GM21723 (cell line): ENCODE results near the gene PFDN2.

ENCODE experiments used
- ATAC-seq: cut with Tn5 transposase; IDR thresholded peaks from one replicate; pipeline ENCODE4 v1.9.1; 2021; ENCODE audit warnings: mild to moderate bottlenecking, moderate library complexity; ENCODE audit not compliant: unreplicated experiment

Gene PFDN2

DNA sequence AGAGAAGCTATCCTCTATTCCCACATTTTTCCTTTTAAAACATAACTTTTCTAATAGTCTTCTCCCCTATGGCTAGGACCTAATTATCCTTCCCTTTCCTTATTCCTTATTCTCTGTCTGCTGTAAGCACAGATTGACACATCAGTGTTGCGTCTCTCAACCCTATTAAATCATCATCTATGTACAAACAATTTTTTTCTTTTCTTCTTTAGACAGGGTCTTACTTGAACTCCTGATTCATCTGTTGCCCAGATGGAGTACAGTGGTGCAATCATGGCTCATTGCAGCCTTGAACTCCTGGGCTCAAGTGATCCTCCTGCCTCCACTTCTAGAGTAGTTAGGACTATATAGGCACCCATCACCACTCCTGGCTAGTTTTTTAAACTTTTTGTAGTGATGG, 11.4 kb downstream of the PFDN2 start:
- ATAC-seq = no peak

DNA sequence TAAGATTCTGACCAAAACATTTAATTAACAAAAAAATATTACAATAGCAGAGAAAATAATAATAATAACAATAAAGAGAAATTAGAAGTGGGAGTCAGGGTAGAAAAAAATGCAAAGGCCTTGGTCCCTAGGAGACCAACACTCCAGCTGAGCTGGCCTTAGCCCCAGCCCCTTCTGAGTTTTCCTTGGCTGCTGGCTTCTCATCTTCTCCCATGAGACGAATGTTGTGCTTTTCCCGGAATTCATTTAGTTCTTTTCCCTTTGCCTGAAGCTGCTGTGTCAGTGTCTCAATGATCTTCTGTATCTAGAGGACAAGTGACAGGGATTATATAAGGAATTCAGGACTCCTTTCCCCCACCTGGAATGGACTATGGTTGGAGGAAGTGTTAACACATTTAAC, 17.3 kb downstream of the PFDN2 start:
- no peak for ATAC-seq

GRCh38 chr1:161099090-161099802, 18.6 kb downstream of the PFDN2 start:
- no peak for ATAC-seq

- ATAC-seq = peak; percentile 75
These were observed 19.4 kb downstream of the PFDN2 start, which contains the start of gene KLHDC9 for GRCh38 chr1:161098210-161099068. TSS of gene KLHDC9 (plus strand) at chr1:161098361. CDS start at chr1:161098536, 175 bp downstream.

GRCh38 chr1:161096530-161096929, 21.3 kb downstream of the PFDN2 start:
- no peak for ATAC-seq

DNA sequence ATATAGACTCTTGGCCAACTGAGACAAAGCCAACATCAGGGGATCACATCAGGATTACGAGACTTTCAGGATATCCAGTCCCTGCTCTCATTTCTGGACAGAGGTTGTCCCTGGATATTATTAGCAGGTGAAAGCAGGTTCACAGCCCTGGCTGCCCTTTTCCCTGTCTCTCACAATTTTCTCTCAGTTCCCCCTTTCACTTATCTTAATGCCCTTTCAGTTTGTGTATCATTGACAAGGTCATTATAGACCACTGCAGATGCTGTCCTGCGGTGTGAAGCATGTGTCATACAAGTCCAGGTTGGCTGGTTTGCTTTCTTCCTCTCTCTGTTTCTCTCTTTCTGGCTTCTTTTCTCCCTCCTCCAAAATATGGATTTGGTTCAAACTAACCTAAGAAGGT, 21.8 kb downstream of the PFDN2 start:
- no peak for ATAC-seq

- ATAC-seq = no peak
These were observed 22.6 kb downstream of the PFDN2 start for GRCh38 chr1:161095230-161095629.

GRCh38 chr1:161094481-161094880, 23.4 kb downstream of the PFDN2 start:
- no peak for ATAC-seq

DNA sequence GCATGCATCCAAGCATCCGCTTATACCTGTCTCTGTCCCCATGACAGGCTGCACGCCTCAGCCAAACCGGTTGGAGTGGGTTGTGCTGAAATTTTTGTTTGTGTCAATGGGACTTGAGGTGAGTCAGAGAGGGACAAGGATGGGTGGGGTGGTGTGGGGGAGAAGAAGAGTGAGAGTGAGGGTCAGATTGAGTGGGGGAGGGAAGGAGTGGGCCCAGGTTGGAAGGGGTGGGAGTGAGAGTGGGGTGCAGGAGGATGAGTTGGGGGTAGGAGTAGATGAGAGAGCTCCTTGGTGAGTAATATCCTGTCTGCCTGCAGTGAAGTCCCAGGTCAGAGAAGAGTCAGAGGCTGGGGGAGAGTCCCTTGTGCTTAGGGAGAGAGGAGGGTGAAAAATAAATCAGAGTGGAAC, 25.2 kb downstream of the PFDN2 start:
- ATAC-seq = no peak

DNA sequence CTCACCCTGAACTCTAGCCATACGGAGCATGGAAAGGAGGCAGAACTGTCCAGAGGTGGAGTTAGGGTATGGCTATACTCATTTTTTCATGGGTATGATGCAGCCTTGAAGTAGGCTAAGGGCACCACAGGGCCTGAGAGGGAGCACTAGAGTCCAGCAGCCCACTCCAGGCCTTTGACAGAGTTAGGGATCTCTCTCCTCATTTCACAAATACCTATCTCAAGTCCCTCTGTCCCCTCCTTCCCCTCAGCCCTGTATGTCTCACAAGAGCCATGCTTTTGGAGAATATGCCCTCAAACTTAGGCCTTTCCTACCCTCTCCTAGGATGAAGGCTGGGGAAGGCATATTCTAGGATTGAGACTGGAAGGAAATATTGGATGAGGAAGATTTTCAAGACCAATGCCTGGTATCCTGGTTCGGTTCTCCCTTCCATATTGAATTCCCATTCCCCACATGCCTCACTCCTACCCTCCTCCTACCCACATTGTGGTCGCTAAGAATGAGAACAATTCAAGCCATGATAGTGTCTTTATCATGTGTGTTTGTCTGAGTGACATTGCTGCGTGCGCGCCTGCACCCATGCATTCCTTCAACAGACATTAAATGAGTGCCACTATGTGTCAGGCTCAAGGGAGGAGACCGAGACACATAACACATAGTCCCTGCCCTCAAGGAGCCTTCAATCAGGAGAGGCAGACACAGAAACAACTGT, 25.9 kb downstream of the PFDN2 start:
- no peak for ATAC-seq

DNA sequence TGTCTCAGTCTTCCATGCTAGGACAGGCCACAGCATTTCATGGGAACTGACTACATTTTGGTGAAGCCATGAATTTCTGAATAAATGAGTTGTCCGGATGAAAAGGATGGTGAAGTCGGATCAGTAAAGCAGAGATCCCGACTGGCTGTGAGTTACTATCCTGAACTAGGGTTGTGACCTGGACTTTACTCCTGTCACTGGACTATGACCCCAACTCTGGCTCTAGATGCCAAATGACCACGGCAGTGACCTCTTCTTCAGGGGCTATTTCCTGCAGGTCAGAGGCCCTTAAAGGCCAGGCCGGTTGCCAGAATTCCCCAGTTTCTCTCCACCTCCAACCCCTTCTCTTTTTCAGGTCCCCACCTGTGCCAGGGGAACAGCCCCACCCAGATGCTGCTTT, 26.7 kb downstream of the PFDN2 start:
- no peak for ATAC-seq

- no peak for ATAC-seq
These were observed 27.2 kb downstream of the PFDN2 start for GRCh38 chr1:161090617-161091016.

GRCh38 chr1:161089938-161090337, 27.9 kb downstream of the PFDN2 start:
- ATAC-seq = no peak

GRCh38 chr1:161089251-161089924, 28.4 kb downstream of the PFDN2 start, which contains the start of gene NECTIN4:
TSS of gene NECTIN4 (minus strand) at chr1:161089558. CDS start at chr1:161089296, 262 bp downstream.
- no peak for ATAC-seq

DNA sequence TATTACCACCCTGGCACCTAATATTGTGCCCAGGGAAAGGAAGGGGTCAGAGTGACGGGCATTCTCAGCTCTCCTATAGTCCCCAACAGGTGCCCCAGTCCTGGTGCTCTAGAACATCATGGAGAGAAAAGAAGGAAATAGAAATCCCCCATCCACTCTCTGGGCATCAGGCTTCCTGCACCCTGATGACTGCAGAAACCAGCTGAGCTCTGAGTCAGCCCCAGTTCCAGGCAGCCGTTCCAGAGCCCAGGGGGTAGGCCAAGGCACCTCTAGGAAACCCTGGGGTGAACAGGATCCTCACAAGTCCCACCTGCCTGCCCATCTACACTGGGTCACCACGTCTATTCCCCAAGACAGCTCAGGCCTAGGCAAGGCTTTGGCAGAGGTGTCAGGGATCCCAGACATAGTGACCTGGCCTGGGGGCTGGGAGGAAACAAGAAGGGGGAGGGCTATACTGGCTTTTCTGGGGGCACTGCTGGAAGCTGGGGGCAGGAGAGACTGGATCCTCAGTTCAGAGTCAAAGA, 29.2 kb downstream of the PFDN2 start:
- ATAC-seq = no peak

- no peak for ATAC-seq
These were observed 31.4 kb downstream of the PFDN2 start for GRCh38 chr1:161086457-161086856.

DNA sequence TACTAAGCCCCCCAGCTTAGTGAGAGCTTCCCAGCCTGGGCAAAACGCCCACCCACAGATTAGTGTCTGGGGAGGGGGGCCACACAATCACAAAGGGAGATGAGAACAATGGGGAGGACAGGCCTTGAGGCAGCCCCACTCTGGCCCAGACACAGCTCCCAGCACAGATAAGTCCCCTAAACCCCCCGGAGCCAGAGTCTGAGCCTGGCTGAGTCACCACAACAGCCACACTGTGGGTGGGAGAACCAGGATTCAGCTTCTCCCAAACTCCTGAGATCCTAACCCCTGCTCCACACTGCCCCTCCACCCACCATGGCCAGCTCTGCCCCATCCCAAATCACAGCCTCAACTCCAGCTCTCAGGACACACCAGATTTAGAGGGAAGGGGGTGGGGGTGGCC, 32.7 kb downstream of the PFDN2 start:
- ATAC-seq = no peak

GRCh38 chr1:161084597-161084988, 33.2 kb downstream of the PFDN2 start:
- no peak for ATAC-seq

GRCh38 chr1:161083748-161084596, 33.9 kb downstream of the PFDN2 start:
- ATAC-seq = no peak
